Measurements from ENCODE around the gene CEP57L1.
"Not testable (repeated sequence)": the region's sequence is repeated elsewhere in the genome, so short reads cannot be mapped to it uniquely, and the experiment has no call there.

CEP57L1 gene

GRCh38 chr6:109184638-109185037, 89.3 kb downstream of the CEP57L1 start:
- Mint-ChIP-seq H3K27ac (no peak overlapping the region), H3K27me3 (peaks cover 0 to 6% of the 10 kb centered on the region in 2 donors), H3K4me1 (peaks cover 6 to 17% of the 10 kb centered on the region in 2 donors), H3K4me3 (no peak overlapping the region), H3K9me3 (no peaks in the 10 kb centered on the region), H3K36me3 (no peaks in the 10 kb centered on the region)
- DNase-seq, result no peak
- no peak for ATAC-seq (replicated peaks)

- peaks cover 4 to 7% of the 10 kb centered on the region in 2 donors for H3K9me3 Mint-ChIP-seq
- no peak overlapping the region for H3K4me3 Mint-ChIP-seq
- peaks cover 0 to 6% of the 10 kb centered on the region in 2 donors for H3K27me3 Mint-ChIP-seq
- DNase-seq (no peak), ATAC-seq (replicated peaks) (no peak)
- H3K36me3 Mint-ChIP-seq, result peaks cover 0 to 6% of the 10 kb centered on the region in 2 donors
- H3K27ac Mint-ChIP-seq, result no peak overlapping the region
- H3K4me1 Mint-ChIP-seq, result peaks cover 6 to 17% of the 10 kb centered on the region in 2 donors
Observed at GRCh38 chr6:109186012-109186411, 90.7 kb downstream of the CEP57L1 start.

- Mint-ChIP-seq H3K27me3 (peaks cover 0 to 4% of the 10 kb centered on the region in 2 donors), H3K27ac (no peak overlapping the region), H3K4me1 (peaks cover 6 to 17% of the 10 kb centered on the region in 2 donors), H3K9me3 (peaks cover 11 to 12% of the 10 kb centered on the region in 2 donors), H3K36me3 (peaks cover 5 to 18% of the 10 kb centered on the region in 2 donors), H3K4me3 (no peak overlapping the region)
- peak; percentile 67 to 70 for ATAC-seq (replicated peaks)
- DNase-seq, result peak; percentile 27
Observed at GRCh38 chr6:109187399-109188114, 92.2 kb downstream of the CEP57L1 start.

- ATAC-seq (replicated peaks) (no peak), DNase-seq (no peak)
- H3K4me3 Mint-ChIP-seq, result no peak overlapping the region
- H3K4me1 Mint-ChIP-seq, result peaks cover 6 to 16% of the 10 kb centered on the region in 2 donors
- peaks cover 0 to 3% of the 10 kb centered on the region in 2 donors for H3K27me3 Mint-ChIP-seq
- H3K27ac Mint-ChIP-seq, result no peak overlapping the region
- H3K9me3 Mint-ChIP-seq, result peaks cover 11 to 12% of the 10 kb centered on the region in 2 donors
- peaks cover 5 to 18% of the 10 kb centered on the region in 2 donors for H3K36me3 Mint-ChIP-seq
Observed at GRCh38 chr6:109188115-109188411, 92.8 kb downstream of the CEP57L1 start.

- not testable (repeated sequence) for H3K4me1 Mint-ChIP-seq; ATAC-seq (replicated peaks); DNase-seq; H3K27ac Mint-ChIP-seq; H3K4me3 Mint-ChIP-seq; H3K27me3 Mint-ChIP-seq
- Mint-ChIP-seq H3K9me3 (peaks cover 11 to 12% of the 10 kb centered on the region in 2 donors), H3K36me3 (peaks cover 5 to 18% of the 10 kb centered on the region in 2 donors)
Observed at GRCh38 chr6:109191368-109191767, 96.1 kb downstream of the CEP57L1 start.

GRCh38 chr6:109192865-109193264, 97.6 kb downstream of the CEP57L1 start:
- peaks cover 11 to 12% of the 10 kb centered on the region in 2 donors for H3K9me3 Mint-ChIP-seq

GRCh38 chr6:109194880-109195279, 99.6 kb downstream of the CEP57L1 start:
- Mint-ChIP-seq H3K4me3 (no peak overlapping the region), H3K9me3 (peaks cover 11 to 12% of the 10 kb centered on the region in 2 donors), H3K27me3 (no peaks in the 10 kb centered on the region), H3K27ac (no peak overlapping the region), H3K4me1 (no peaks in the 10 kb centered on the region), H3K36me3 (peaks cover 5 to 18% of the 10 kb centered on the region in 2 donors)
- DNase-seq (no peak), ATAC-seq (replicated peaks) (no peak)

More at GRCh38 chr6:109192865-109193264, 97.6 kb downstream of the CEP57L1 start:
- ATAC-seq (replicated peaks) (no peak), DNase-seq (no peak)
- Mint-ChIP-seq H3K27ac (no peak overlapping the region), H3K36me3 (peaks cover 5 to 18% of the 10 kb centered on the region in 2 donors), H3K27me3 (no peaks in the 10 kb centered on the region), H3K4me1 (no peaks in the 10 kb centered on the region), H3K4me3 (no peak overlapping the region)

GRCh38 chr6:109197061-109197460, 101.8 kb downstream of the CEP57L1 start:
- H3K36me3 Mint-ChIP-seq, result peaks cover 1 to 3% of the 10 kb centered on the region in 2 donors
- DNase-seq (no peak), ATAC-seq (replicated peaks) (no peak)
- no peaks in the 10 kb centered on the region for H3K4me1 Mint-ChIP-seq
- H3K27me3 Mint-ChIP-seq, result no peaks in the 10 kb centered on the region
- no peak overlapping the region for H3K4me3 Mint-ChIP-seq
- no peak overlapping the region for H3K27ac Mint-ChIP-seq
- H3K9me3 Mint-ChIP-seq, result peaks cover 2 to 3% of the 10 kb centered on the region in 2 donors

GRCh38 chr6:109202409-109203264, 107.3 kb downstream of the CEP57L1 start:
- no peaks in the 10 kb centered on the region for H3K36me3 Mint-ChIP-seq
- no peaks in the 10 kb centered on the region for H3K27me3 Mint-ChIP-seq
- ATAC-seq (replicated peaks) (peak in 1 of 2 donors; percentile 47), DNase-seq (no peak)
- no peaks in the 10 kb centered on the region for H3K9me3 Mint-ChIP-seq
- no peaks in the 10 kb centered on the region for H3K4me1 Mint-ChIP-seq
- no peak overlapping the region for H3K4me3 Mint-ChIP-seq
- H3K27ac Mint-ChIP-seq, result no peak overlapping the region

- Mint-ChIP-seq H3K27ac (no peak overlapping the region), H3K36me3 (no peaks in the 10 kb centered on the region), H3K4me1 (no peaks in the 10 kb centered on the region), H3K9me3 (no peaks in the 10 kb centered on the region), H3K27me3 (no peaks in the 10 kb centered on the region), H3K4me3 (no peak overlapping the region)
- ATAC-seq (replicated peaks), result no peak
- DNase-seq, result no peak
Observed at GRCh38 chr6:109204511-109204910, 109.2 kb downstream of the CEP57L1 start.

- Mint-ChIP-seq H3K9me3 (peaks cover 4 to 8% of the 10 kb centered on the region in 2 donors), H3K27ac (no peak overlapping the region), H3K36me3 (peaks cover 0 to 7% of the 10 kb centered on the region in 2 donors), H3K4me3 (no peak overlapping the region), H3K27me3 (no peaks in the 10 kb centered on the region), H3K4me1 (no peaks in the 10 kb centered on the region)
- no peak for DNase-seq
- no peak for ATAC-seq (replicated peaks)
Observed at GRCh38 chr6:109212683-109213082, 117.4 kb downstream of the CEP57L1 start.

Measured in stimulated activated naive B cell treated with anti-CD40 and anti-IgM and Interleukin-4, amounts not matched to agents 10 μg/mL and 1 μg/mL and 100 μg/mL, for 72 hours (primary cell).